Loucy (cell line): ENCODE data around the gene BABAM2.

ENCODE experiments used
- H2AFZ ChIP-seq: fragments of 200-600 bp; sonication (generic); 2 replicates; pipeline ENCODE4 v1.6.0; 2016; ENCODE audit warnings: antibody characterized with exemption, mild to moderate bottlenecking, low read length, moderate library complexity
- H3F3A ChIP-seq: fragments of 200-600 bp; 2 replicates; pipeline ENCODE4 v1.6.0; 2016; ENCODE audit warnings: antibody characterized with exemption, low read depth, mild to moderate bottlenecking
- H3K27me3 ChIP-seq: fragments of 200-600 bp; sonication (generic); 2 replicates; pipeline ENCODE4 v1.6.1; 2014; ENCODE audit warnings: low read length, mild to moderate bottlenecking; ENCODE audit not compliant: insufficient read depth, poor library complexity, severe bottlenecking
- H3K36me3 ChIP-seq: fragments of 200-600 bp; sonication (generic); 2 replicates; pipeline ENCODE4 v1.6.1; 2016; ENCODE audit warnings: low read length; ENCODE audit not compliant: insufficient read depth
- H3K4me1 ChIP-seq: fragments of 200-600 bp; sonication (generic); 2 replicates; pipeline ENCODE4 v1.5.1; 2014; ENCODE audit warnings: low read length, mild to moderate bottlenecking; ENCODE audit not compliant: insufficient read depth, poor library complexity, severe bottlenecking
- H3K4me2 ChIP-seq: fragments of 200-600 bp; sonication (generic); 2 replicates; pipeline ENCODE4 v1.6.0; 2014; ENCODE audit warnings: antibody characterized with exemption, low read length, low read depth, mild to moderate bottlenecking; ENCODE audit not compliant: poor library complexity, severe bottlenecking
- H3K4me3 ChIP-seq: fragments of 200-600 bp; sonication (generic); 2 replicates; pipeline ENCODE4 v1.5.1; 2014; ENCODE audit warnings: low read length, mild to moderate bottlenecking, mixed read lengths; ENCODE audit not compliant: poor library complexity, severe bottlenecking
- H3K79me2 ChIP-seq: fragments of 200-600 bp; sonication (generic); 2 replicates; pipeline ENCODE4 v1.6.1; 2014; ENCODE audit warnings: low read length; ENCODE audit not compliant: insufficient read depth
- H3K9ac ChIP-seq: fragments of 200-600 bp; sonication (generic); 2 replicates; pipeline ENCODE4 v1.6.0; 2014; ENCODE audit warnings: mild to moderate bottlenecking, low read depth, low read length, moderate library complexity; ENCODE audit not compliant: poor library complexity, severe bottlenecking
- H3K9me2 ChIP-seq: fragments of 200-600 bp; sonication (generic); replicated peaks from 2 replicates; pipeline ENCODE4 v1.6.1; 2016; ENCODE audit warnings: low read depth, low read length, mixed read lengths
- H3K9me3 ChIP-seq: fragments of 200-600 bp; sonication (generic); 2 replicates; pipeline ENCODE4 v1.6.1; 2014; ENCODE audit warnings: mild to moderate bottlenecking, antibody characterized with exemption, low read length, low read depth; ENCODE audit not compliant: insufficient read depth
- H4K20me1 ChIP-seq: fragments of 200-600 bp; sonication (generic); 2 replicates; pipeline ENCODE4 v1.6.0; 2014; ENCODE audit warnings: antibody characterized with exemption, low read length, mild to moderate bottlenecking; ENCODE audit not compliant: insufficient read depth, poor library complexity, severe bottlenecking
- EZH2phosphoT487 ChIP-seq: fragments of 200-600 bp; IDR thresholded peaks from 2 replicates; pipeline ENCODE4 v1.6.1; 2018; ENCODE audit warnings: antibody characterized with exemption, mild to moderate bottlenecking, moderate library complexity, borderline replicate concordance
- TF ChIP-seq, protein P1 (sequence below): fragments of 200-600 bp; sonication (generic); conservative IDR thresholded peaks from 2 replicates; pipeline ENCODE4 v1.5.1; 2014; ENCODE audit warnings: mild to moderate bottlenecking, antibody characterized with exemption, low read length

BABAM2 gene

DNA sequence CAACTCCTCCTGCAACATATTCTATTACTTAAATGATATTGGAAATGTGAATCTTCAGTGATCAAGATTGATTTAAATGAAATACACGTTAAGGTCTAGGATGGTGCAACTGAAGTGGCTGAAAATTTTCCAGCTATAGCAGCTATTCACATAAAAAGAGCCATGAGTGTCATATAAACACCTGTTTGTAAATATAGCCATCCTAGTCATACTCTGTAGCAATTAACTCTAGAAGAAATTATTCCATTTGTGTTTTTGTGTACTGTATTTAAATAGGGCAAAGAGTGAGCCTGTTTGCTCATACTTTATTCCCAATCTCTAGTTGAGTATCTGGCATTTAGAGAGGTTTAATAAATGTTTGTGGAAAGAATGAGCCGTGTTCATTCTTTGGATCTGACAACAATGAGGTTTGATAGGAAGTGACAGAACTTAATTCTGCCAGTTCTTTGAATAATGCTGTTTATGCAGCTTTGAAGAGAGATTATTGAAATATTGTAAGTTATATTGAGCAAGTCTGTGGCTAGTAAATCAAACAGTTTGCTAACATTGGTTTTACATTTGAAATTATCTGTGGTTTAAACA, 49.7 kb downstream of the BABAM2 start:
- Histone ChIP-seq H3K36me3 (no peaks in the 10 kb centered on the region), H3K4me3 (no peak overlapping the region), H3K27me3 (no peaks in the 10 kb centered on the region), H3K79me2 (no peaks in the 10 kb centered on the region; the same call in 1 of the 2 replicates), H4K20me1 (no peaks in the 10 kb centered on the region), H3K9me2 (no peaks in the 10 kb centered on the region), H3K9me3 (no peaks in the 10 kb centered on the region), H3K9ac (no peak overlapping the region), H3K4me1 (peaks cover 37% of the 10 kb centered on the region), H2AFZ (no peak overlapping the region), H3K4me2 (no peak overlapping the region), H3F3A (0 out of 2 replicates have a peak, but pooled peaks cover 3% of the 10 kb centered on the region)
- TF ChIP-seq EZH2phosphoT487 = no peak
- TF ChIP-seq, protein P1, sequence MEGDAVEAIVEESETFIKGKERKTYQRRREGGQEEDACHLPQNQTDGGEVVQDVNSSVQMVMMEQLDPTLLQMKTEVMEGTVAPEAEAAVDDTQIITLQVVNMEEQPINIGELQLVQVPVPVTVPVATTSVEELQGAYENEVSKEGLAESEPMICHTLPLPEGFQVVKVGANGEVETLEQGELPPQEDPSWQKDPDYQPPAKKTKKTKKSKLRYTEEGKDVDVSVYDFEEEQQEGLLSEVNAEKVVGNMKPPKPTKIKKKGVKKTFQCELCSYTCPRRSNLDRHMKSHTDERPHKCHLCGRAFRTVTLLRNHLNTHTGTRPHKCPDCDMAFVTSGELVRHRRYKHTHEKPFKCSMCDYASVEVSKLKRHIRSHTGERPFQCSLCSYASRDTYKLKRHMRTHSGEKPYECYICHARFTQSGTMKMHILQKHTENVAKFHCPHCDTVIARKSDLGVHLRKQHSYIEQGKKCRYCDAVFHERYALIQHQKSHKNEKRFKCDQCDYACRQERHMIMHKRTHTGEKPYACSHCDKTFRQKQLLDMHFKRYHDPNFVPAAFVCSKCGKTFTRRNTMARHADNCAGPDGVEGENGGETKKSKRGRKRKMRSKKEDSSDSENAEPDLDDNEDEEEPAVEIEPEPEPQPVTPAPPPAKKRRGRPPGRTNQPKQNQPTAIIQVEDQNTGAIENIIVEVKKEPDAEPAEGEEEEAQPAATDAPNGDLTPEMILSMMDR = no peak

DNA sequence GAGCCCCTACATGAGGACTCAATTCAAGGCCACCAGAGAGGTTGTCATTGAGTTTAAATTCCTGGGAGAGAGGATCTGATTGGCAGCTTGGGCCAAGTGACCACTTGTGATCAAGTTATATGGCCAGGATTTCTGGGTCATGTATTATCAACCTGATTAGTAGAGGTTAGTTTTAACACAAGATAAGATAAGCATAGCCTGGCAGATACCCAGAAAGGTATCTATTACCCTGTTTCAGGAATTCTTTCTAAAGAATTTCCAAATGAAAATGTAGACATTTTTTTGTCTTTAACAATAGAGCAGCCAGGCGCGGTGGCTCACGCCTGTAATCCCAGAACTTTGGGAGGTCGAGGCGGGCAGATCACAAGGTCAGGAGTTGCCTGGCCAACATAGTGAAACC, 50.5 kb downstream of the BABAM2 start:
- no peak overlapping the region for H3K4me3 ChIP-seq
- H3F3A ChIP-seq = 0 out of 2 replicates have a peak, but pooled peaks cover 3% of the 10 kb centered on the region
- H2AFZ ChIP-seq = no peak overlapping the region
- H3K9me3 ChIP-seq = no peaks in the 10 kb centered on the region
- H3K4me1 ChIP-seq = peaks cover 39% of the 10 kb centered on the region
- H3K27me3 ChIP-seq = no peaks in the 10 kb centered on the region
- no peak overlapping the region for H3K4me2 ChIP-seq
- no peaks in the 10 kb centered on the region; the same call in 1 of the 2 replicates for H3K79me2 ChIP-seq
- no peaks in the 10 kb centered on the region for H3K9me2 ChIP-seq
- H3K9ac ChIP-seq = no peak overlapping the region
- H3K36me3 ChIP-seq = no peaks in the 10 kb centered on the region
- no peak for TF ChIP-seq EZH2phosphoT487
- TF ChIP-seq, protein P1 = no peak
- no peaks in the 10 kb centered on the region for H4K20me1 ChIP-seq

DNA sequence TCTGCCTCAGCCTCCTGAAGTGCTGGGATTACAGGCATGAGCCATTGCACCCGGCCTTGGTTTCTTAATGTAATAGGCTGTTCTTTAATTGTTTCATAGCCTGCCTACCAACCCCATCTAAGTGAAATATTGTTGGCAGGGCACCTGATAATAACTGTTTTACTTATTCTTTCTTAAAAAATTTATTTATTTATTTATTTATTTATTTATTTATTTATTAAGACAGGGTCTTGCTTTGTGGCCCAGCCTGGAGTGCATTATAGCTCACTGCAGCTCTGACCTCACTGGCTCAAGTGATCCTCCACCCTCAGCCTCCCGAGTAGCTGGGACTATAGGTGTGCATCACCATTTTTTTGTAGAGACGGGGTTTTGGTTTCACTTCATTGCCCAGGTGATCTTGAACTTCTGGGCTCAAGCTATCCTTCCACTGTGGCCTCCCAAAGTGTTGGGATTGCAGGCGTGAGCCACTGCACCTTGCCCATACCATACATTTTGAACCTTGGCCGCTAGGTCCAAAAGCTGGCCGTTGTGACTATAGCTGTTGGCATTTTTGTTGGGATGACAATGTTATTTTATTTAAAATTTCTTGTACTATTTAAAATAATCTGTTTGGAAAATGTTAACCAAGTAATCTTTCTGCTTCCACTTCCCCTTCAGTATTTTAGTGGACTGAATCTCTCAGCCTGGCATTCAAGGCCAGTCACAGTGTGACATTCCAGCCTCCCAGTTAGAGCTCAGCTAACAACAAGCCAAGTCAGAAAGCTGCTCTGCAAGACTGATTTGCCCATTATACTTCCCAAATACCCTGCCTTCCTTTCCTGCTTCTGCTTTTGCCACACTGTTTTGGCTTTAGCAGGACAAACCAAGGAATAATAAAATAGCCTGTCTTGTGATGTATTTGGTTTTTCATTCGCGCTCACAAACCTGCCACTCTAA, 52.4 kb downstream of the BABAM2 start:
- Histone ChIP-seq H3K27me3 (no peaks in the 10 kb centered on the region), H3K4me3 (no peak overlapping the region), H3K4me1 (peaks cover 48% of the 10 kb centered on the region), H3K4me2 (no peak overlapping the region), H4K20me1 (no peaks in the 10 kb centered on the region), H3K9me3 (no peaks in the 10 kb centered on the region), H3K9me2 (no peaks in the 10 kb centered on the region), H3F3A (0 out of 2 replicates have a peak, but pooled peaks cover 3% of the 10 kb centered on the region), H3K79me2 (peaks cover 5% of the 10 kb centered on the region), H3K9ac (no peak overlapping the region), H3K36me3 (no peaks in the 10 kb centered on the region), H2AFZ (no peak overlapping the region)
- no peak for TF ChIP-seq EZH2phosphoT487
- TF ChIP-seq, protein P1 = no peak
